HG02678 (cell line): ENCODE measurements around the gene NCF4.

Experiments used
- ATAC-seq: cut with Tn5 transposase; IDR thresholded peaks from one replicate; pipeline ENCODE4 v1.9.1; 2021; ENCODE audit warnings: mild to moderate bottlenecking, moderate library complexity; ENCODE audit not compliant: unreplicated experiment

The NCF4 gene

DNA sequence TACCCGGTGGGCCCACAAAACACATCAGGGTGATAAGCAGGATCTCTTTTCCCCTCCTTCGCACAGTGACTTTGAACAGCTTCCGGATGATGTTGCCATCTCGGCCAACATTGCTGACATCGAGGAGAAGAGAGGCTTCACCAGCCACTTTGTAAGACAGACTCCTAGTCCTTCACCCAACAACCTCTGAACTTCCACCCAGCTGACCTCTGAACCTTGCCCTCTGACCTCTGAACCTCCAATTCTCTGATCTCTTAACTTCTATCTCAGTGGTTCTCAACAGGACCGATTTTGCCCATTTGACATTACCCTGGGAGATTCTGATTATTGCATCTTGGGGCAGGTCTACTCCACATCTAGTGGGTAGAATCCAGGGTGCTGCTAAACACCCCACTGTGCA lies 3.2 kb downstream of the NCF4 start:
- ATAC-seq, result no peak

DNA sequence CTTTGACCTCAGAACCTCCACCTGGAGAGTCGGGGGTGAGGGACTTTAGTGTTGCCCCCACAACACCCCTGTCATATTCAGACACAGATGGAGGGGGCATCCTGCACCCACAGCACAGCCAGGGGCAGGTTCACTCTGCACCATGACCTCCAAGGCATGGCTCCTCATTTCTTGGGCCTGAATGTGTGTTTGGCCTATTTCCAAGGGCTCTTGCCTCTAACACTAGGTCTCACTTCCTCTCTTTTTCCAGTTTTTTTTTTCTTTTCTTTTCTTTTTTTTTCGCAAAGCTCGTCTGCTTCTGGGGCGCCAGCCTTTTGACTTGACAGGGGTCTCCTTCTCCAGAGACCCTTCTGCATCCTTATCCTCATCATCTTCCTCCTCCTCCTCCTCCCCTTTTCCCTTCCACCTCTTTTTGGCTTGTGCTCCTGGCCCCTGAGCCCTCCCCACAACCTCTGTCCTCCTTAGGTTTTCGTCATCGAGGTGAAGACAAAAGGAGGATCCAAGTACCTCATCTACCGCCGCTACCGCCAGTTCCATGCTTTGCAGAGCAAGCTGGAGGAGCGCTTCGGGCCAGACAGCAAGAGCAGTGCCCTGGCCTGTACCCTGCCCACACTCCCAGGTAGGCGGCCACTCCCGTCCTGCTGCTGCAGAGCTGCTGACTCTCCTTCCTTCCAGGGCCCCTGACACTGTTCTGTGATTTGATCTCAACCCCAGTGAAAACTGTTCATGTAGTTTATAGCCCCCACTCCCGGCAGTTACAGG lies 3.8 kb downstream of the NCF4 start:
- no peak for ATAC-seq

DNA sequence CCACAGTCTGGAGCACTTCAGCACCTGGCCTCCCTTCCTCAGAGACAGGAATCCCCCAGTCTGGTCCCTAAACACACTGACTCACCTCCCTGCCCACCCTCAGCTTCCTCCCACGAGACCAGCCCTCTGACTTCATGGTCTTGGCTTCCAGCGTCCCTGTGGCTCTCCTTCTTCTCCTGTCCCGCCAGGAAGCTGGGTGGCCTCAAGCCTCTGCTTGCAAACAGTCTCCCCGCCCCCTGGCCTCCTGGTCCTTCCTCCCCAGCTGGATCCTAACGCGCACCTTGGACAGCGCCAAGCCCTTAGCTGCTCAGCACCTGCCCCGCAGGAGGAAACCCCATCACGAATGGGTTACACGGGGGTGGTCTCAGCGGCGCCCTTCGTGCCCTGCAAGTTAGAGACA lies 4.5 kb downstream of the NCF4 start:
- ATAC-seq, result no peak

GRCh38 chr22:36867695-36868094 lies 6.9 kb downstream of the NCF4 start:
- ATAC-seq, result no peak

DNA sequence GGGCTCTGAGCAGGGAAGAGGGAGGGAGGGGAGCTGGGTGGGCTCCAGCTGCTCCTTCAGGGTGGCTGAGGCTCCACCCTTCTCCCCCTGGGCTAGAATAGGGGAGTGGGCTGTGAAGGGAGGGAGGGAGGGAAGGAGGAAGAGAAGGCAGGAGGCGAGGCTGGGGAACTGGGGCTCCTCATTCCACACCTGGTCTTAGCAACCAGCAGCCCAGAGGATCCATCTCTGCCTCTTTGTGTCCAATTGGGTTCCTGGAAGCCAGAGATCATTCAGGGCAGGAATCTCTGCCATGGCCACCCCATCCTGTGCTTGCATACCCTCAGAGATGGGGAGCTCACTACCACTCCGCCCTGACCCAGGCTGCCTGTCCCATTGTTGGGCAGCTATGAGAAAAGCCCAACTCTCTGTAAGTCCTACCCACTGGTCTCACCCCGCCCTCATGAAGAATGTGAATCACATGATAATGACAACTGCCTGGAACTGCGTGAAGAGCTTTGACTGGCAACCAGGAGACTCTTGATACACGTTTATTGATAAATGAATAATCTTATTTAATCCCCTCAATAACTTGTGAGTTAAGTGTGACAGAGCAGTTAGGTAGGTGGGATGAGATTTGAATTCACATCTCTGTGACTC lies 7.9 kb downstream of the NCF4 start:
- ATAC-seq, result no peak

GRCh38 chr22:36870250-36870649 lies 9.4 kb downstream of the NCF4 start:
- ATAC-seq, result no peak

- no peak for ATAC-seq
Observed at GRCh38 chr22:36871669-36872081, 10.9 kb downstream of the NCF4 start.

DNA sequence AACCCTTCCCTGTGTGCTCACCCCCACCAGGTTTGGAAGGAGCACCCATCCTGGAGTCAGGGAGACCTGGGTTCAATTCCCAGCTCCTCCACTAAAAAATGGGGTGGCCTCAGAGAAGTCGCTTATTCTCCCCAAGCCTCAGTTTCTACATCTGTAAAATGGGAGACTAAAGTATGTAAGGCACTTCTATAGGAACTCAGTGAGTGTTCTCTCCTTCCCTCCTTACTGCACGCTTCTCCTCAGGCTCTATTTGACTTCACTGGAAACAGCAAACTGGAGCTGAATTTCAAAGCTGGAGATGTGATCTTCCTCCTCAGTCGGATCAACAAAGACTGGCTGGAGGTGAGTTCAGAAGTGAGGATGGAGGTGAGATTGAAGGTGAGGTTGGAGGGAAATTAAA lies 11.3 kb downstream of the NCF4 start:
- ATAC-seq, result no peak

DNA sequence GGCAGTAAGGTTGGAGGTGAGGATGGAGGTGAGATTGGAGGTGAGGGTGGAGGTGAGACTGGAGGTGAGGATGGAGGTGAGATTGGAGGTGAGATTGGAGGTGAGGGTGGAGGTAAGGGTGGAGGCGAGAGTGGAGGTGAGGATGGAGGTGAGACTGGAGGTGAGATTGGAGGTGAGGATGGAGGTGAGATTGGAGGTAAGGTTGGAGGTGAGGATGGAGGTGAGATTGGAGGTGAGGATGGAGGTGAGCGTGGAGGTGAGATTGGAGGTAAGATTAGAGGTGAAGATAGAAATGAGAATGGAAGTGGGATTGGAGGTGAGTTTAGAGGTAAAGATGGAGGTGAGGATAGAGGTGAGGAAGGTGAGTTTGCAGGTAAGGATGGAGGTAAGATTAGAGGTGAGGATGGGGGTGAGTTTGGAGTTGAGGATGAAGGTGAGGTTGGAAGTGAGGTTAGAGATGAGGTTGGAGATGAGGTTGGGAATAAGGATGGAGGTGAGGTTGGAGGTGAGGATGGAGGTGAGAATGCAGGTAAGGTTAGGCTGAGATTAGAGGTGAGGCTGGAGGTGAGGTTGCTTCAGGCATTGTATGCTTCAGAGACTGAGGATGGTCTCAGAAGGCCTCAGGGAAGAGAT lies 12.2 kb downstream of the NCF4 start:
- ATAC-seq, result no peak

GRCh38 chr22:36873614-36874308 lies 13.0 kb downstream of the NCF4 start:
- peak; percentile 55 for ATAC-seq

DNA sequence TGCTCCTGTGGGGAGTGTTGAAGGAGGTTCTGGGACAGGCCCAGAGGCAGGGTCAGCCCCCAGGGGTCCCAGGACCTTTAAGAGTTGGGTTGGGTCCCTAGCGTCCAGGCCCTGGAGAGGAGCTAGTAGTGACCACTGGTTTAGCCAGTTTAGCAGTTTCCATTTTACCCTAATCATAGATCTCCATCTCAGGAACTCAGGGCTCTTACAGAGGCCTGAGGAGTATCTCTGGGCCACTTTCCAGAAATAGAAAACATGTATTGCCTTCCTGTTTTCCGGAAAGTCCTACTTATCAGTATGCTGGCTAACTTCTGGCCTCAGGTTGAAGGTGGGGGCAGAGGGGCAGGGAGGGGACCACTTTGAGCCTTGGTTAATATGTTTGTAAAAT lies 13.5 kb downstream of the NCF4 start:
- no peak for ATAC-seq

GRCh38 chr22:36874736-36875135 lies 13.9 kb downstream of the NCF4 start:
- no peak for ATAC-seq

DNA sequence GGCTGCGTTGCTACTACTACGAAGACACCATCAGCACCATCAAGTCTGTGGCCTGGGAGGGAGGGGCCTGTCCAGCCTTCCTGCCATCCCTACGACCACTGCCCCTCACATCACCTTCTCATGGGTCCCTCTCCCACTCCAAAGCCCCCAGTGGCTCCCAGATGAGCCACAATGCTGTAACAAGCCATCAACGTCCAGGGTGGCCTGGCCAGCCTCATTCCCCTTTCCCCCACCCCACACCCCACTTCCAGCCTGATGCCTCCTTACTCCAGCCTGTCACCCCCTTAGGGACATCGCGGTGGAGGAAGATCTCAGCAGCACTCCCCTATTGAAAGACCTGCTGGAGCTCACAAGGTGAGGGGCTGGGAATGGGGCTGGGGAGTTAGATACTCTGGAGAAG lies 14.9 kb downstream of the NCF4 start:
- no peak for ATAC-seq

DNA sequence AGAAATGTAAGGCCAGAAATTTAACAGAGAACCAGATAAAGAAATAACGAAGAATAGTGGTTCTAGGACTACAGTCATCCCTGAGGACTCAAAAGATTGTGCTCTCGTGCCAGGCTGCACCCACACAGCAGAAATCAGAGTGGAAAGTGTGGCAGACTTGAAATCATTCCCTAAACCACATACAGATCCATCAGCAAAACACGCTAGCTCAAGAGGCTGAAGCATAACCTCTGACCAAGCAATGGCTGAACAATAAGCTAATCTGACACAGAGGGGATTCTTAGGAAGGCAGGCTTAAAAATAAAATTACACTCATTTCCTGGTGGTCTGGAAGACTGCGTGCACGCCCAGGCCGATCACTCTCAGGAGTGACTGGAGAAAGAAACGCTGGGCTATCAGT lies 19.0 kb downstream of the NCF4 start:
- ATAC-seq, result no peak

GRCh38 chr22:36881504-36882245 lies 20.9 kb downstream of the NCF4 start:
- no peak for ATAC-seq

DNA sequence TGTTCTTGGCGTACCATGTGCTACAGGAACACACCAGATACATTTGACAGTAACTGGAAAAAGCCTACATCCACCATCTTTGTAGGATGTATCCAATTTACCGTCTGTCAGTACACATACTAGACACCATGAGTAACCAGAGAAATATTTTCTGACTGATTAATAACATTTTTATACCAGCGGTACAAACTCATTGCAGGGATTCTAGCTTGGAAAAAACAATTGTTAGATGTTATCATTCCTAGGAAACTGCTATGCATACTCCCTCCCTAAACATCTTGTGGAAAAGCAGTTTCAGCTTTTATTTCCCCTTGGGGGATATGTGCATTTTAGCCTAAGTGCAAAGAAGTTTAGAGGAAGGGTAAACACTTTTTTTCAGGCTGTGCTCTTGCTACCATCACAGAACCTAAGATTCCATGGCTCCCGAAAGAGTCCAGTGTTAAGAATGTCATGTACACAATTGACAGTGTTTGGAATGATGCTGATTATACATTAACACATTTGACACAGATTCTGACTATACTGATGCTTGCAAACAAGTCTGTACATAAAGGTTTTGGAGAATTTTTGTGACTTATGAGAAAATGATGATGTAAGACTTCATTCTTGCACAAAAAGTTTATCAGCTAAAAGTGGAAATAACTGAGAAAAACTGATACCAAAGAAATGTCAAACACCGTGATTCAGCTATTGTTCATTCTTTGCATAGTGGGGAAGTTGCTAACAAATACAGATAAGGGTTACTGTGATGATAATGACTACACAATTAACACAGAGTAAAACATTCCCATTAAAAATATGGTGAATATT lies 23.7 kb downstream of the NCF4 start:
- no peak for ATAC-seq

- ATAC-seq, result no peak
Observed at GRCh38 chr22:36885474-36885873, 24.7 kb downstream of the NCF4 start.

GRCh38 chr22:36886016-36886415 lies 25.2 kb downstream of the NCF4 start:
- no peak for ATAC-seq

DNA sequence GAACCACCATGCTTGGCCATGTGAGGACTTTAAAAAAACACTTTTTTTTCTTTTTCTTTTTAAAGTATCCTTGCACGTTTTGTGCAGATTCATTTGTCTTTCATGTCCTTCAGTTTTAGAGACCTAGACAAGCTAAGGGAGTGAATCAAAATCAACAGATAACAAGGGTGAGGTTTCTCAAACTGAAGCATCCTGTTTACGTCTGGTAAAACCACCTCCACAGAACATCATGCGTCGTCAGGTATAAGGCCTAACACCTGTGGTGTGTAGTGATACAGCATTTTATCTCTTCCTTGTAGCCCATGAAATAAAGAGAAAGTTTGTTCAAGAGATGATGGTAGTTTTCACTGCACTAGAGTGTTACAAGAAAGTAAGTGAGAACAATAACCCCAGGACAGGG lies 26.4 kb downstream of the NCF4 start:
- ATAC-seq, result no peak

DNA sequence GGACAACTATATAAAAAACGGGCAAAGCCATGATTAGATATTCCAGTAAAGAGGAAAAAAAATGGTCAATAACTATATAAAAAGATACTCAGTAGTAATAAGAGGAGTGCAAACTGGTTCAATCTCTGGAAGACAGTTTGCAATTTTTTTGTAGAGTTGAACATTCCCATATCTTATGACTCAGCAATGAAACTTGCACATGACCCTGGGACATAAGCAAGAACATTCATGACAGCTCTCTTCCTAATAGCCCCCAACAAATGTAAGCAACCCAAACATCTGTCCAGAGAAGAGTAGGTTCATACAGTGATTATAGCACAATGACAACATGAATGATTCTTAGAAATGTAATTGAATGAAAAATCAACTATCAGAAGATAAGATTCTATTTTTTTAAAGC lies 30.8 kb downstream of the NCF4 start:
- no peak for ATAC-seq
